ENCODE measurements around the gene SVOP.

GRCh38 chr12:108895220-108895802 lies 125.6 kb downstream of the SVOP start:
- TF ChIP-seq CTCF (IDR thresholded peaks at IDR 0.05; ENCODE audit: insufficient read depth, low read length, poor library complexity, severe bottlenecking) = no peak
- no peak for TF ChIP-seq EZH2phosphoT487 (conservative IDR thresholded peaks at IDR 0.05; ENCODE audit: low read length)

Measured in SU-DHL-6 (cell line).